Choroid plexus epithelial cell (primary cell): ENCODE data around the gene MYLK.

Source experiments
- DNase-seq: peaks from one replicate; pipeline ENCODE4 v3.0.0-alpha.2; 2010; ENCODE audit warnings: low read depth
- H3K4me3 ChIP-seq: 2 replicates; pipeline ENCODE4 v1.5.1; 2011; ENCODE audit warnings: low read depth, mild to moderate bottlenecking, control low read depth, low read length, moderate library complexity
- TF ChIP-seq, protein P1 (sequence below): conservative IDR thresholded peaks from 2 replicates; pipeline ENCODE4 v1.5.1; 2011; ENCODE audit warnings: low read depth, mild to moderate bottlenecking, control low read depth, inconsistent platforms, low read length, moderate library complexity

Gene MYLK

DNA sequence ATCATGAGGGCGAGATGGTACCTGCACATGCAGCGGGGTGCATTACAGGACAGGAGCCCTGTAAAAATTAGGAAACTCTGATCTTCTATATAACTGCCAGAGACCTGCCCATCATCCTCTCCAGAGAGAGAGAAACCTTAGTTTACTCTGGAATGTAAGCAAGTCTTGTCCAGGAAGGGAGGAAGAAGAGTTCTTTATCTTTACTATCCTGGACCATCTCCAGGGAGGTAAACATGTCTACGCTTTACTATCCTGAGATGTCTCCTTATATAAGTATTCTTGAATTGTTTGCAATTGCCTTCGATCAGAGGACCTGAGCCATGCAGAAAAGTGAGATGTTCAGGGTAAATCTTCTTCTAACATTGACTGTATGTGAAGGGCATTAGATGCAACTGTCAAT, 286.6 kb downstream of the MYLK start:
- TF ChIP-seq, protein P1, sequence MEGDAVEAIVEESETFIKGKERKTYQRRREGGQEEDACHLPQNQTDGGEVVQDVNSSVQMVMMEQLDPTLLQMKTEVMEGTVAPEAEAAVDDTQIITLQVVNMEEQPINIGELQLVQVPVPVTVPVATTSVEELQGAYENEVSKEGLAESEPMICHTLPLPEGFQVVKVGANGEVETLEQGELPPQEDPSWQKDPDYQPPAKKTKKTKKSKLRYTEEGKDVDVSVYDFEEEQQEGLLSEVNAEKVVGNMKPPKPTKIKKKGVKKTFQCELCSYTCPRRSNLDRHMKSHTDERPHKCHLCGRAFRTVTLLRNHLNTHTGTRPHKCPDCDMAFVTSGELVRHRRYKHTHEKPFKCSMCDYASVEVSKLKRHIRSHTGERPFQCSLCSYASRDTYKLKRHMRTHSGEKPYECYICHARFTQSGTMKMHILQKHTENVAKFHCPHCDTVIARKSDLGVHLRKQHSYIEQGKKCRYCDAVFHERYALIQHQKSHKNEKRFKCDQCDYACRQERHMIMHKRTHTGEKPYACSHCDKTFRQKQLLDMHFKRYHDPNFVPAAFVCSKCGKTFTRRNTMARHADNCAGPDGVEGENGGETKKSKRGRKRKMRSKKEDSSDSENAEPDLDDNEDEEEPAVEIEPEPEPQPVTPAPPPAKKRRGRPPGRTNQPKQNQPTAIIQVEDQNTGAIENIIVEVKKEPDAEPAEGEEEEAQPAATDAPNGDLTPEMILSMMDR = no peak
- H3K4me3 ChIP-seq = no peak overlapping the region
- DNase-seq = no peak

DNA sequence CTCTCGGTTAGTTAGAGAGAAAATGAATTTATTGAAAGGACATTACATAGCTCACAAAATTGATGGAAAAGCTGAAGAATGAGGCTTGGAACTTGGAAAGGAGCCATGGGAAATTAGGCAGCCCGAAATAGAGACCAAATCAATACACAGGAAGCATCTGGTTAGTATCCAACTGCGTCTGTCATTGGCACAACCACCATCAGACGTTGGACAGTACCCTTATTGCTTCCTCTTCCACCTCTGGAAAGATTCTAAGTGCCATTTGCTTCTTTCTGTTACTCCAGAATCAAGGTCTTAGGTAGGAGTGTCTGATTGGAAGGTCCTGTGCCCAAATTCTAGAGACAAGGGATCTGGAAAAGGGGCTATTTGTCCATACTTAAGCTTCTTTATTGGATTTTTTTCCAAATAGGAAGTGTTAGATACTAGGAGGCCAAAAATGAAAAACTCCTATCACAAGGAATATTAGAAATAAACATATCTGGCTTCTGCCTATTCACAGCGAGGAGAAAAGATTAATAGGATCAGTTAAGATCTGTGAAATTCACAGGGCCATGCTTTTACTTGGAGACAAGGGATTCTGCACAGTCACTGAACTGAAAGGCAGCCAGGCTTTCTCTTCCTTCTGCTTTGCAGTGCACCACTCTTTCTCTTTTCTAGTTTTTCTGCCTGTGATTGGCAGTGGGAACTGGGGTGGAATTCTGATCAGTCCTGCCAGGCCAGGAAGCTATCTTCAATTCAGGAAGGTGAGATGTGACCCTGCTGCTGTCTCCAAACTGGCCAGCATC, 288.5 kb downstream of the MYLK start:
- TF ChIP-seq, protein P1 = no peak

GRCh38 chr3:123593381-123593780, 290.8 kb downstream of the MYLK start:
- TF ChIP-seq, protein P1 = no peak
- no peak for DNase-seq
- no peak overlapping the region for H3K4me3 ChIP-seq

More for the DNA sequence above, 288.5 kb downstream of the MYLK start:
- DNase-seq = no peak
- H3K4me3 ChIP-seq = no peak overlapping the region

- TF ChIP-seq, protein P1 = no peak
- DNase-seq = no peak
- no peak overlapping the region for H3K4me3 ChIP-seq
These were observed 293.3 kb downstream of the MYLK start for GRCh38 chr3:123590685-123591450.

- H3K4me3 ChIP-seq = no peak overlapping the region
- TF ChIP-seq, protein P1 = no peak
- DNase-seq = no peak
These were observed 296.7 kb downstream of the MYLK start for GRCh38 chr3:123587401-123587800.

- peak; percentile 74 for DNase-seq
- TF ChIP-seq, protein P1 = no peak
- H3K4me3 ChIP-seq = no peak overlapping the region
These were observed 297.2 kb downstream of the MYLK start for GRCh38 chr3:123586968-123587367.
